Spinal cord (tissue), 10 donors: Measurements from ENCODE around the gene CTDP1. TPM values are rescaled to one million over a fixed set of nuclear protein-coding genes. Genes with fewer than 3 reads are reported as not detected.

Experiments used
- DNase-seq, 6 donors: peaks; one replicate each; pipeline versions ENCODE4 v3.0.0 to v3.0.0-alpha.2; 2013 to 2015; ENCODE audit warnings: low spot score in 6 of 6, low read depth in 4 of 6
- H3K27ac ChIP-seq: one replicate; pipeline ENCODE4 v1.5.1; 2013; ENCODE audit warnings: low read depth, low read length, control low read depth
- H3K27me3 ChIP-seq: one replicate; pipeline ENCODE4 v1.6.1; 2013; ENCODE audit warnings: low read length; ENCODE audit not compliant: control insufficient read depth, insufficient read depth
- H3K36me3 ChIP-seq: one replicate; pipeline ENCODE4 v1.6.1; 2013; ENCODE audit warnings: low read length; ENCODE audit not compliant: control insufficient read depth, insufficient read depth
- H3K4me1 ChIP-seq: one replicate; pipeline ENCODE4 v1.6.1; 2013; ENCODE audit warnings: low read length; ENCODE audit not compliant: control insufficient read depth, insufficient read depth
- H3K4me3 ChIP-seq: one replicate; pipeline ENCODE4 v1.5.1; 2013; ENCODE audit warnings: low read depth, low read length, control low read depth
- H3K9me3 ChIP-seq: one replicate; pipeline ENCODE4 v1.6.1; 2013; ENCODE audit warnings: low read length; ENCODE audit not compliant: control insufficient read depth, insufficient read depth
- WGBS: methylation state at CpG from one replicate; pipeline ENCODE4 v1.1.5; 2013; ENCODE audit warnings: missing lambda C conversion rate; ENCODE audit not compliant: insufficient coverage; 5-methylcytosine and 5-hydroxymethylcytosine counted together
- polyA plus RNA-seq, 2 donors: library from polyadenylated mRNA; unstranded; fragments of 120-200 nt; gene quantifications; one replicate each; pipeline ENCODE4 v1.2.1, GENCODE V29; 2013; ENCODE audit not compliant: insufficient read length in 2 of 2
- total RNA-seq, 2 donors: library from RNA; depleted of rRNA in 1 of 2; stranded (reverse); fragments of 120-200 nt in 1 of 2; fragments of >200 nt in 1 of 2; gene quantifications; one replicate each; pipeline versions ENCODE4 v1.2.3 to v1.2.4, GENCODE V29; 2013 to 2014
- donor health status: healthy.

CTDP1 gene
- total and polyA plus RNA-seq, 4 donors = 11.3 to 16.2 (median 14.4) TPM

GRCh38 chr18:79644006-79644665 lies 35.5 kb upstream of the CTDP1 start:
- no peak overlapping the region for H3K4me3 ChIP-seq

GRCh38 chr18:79644666-79645057 lies 34.9 kb upstream of the CTDP1 start:
- Histone ChIP-seq H3K4me3 (no peak overlapping the region), H3K27me3 (peaks cover 13% of the 10 kb centered on the region), H3K4me1 (peaks cover 15% of the 10 kb centered on the region), H3K27ac (no peak overlapping the region), H3K36me3 (no peaks in the 10 kb centered on the region), H3K9me3 (no peaks in the 10 kb centered on the region)
- DNase-seq = peak in 2 of 6 donors; percentile 46 to 68
- WGBS = 71% methylated on average over 5 of the region's 9 CpGs

More at GRCh38 chr18:79644006-79644665, 35.5 kb upstream of the CTDP1 start:
- peak in 4 of 6 donors; percentile 35 to 83 (median 60) for DNase-seq
- WGBS = 10% methylated on average over 18 of the region's 22 CpGs
- no peaks in the 10 kb centered on the region for H3K36me3 ChIP-seq
- peaks cover 15% of the 10 kb centered on the region for H3K27me3 ChIP-seq
- peaks cover 16% of the 10 kb centered on the region for H3K4me1 ChIP-seq
- H3K9me3 ChIP-seq = no peaks in the 10 kb centered on the region
- no peak overlapping the region for H3K27ac ChIP-seq

GRCh38 chr18:79645291-79645983 lies 34.2 kb upstream of the CTDP1 start:
- Histone ChIP-seq H3K36me3 (no peaks in the 10 kb centered on the region), H3K4me1 (peaks cover 12% of the 10 kb centered on the region), H3K9me3 (no peaks in the 10 kb centered on the region), H3K27me3 (peaks cover 5% of the 10 kb centered on the region), H3K27ac (no peak overlapping the region), H3K4me3 (no peak overlapping the region)
- WGBS = 90% methylated on average over 18 of the region's 21 CpGs
- DNase-seq = no peak

- Histone ChIP-seq H3K4me1 (peaks cover 12% of the 10 kb centered on the region), H3K4me3 (no peak overlapping the region), H3K27me3 (peaks cover 3% of the 10 kb centered on the region), H3K36me3 (no peaks in the 10 kb centered on the region), H3K9me3 (no peaks in the 10 kb centered on the region), H3K27ac (no peak overlapping the region)
- no CpG with 5 or more reads among the region's 1 CpG for WGBS
- no peak for DNase-seq
These were observed 32.3 kb upstream of the CTDP1 start for GRCh38 chr18:79647307-79647706.

GRCh38 chr18:79650959-79651358 lies 28.6 kb upstream of the CTDP1 start:
- WGBS = 94% methylated on average over 10 of the region's 11 CpGs

GRCh38 chr18:79657342-79657996 lies 22.1 kb upstream of the CTDP1 start:
- no peaks in the 10 kb centered on the region for H3K27me3 ChIP-seq
- WGBS = 42% methylated on average over 18 of the region's 21 CpGs
- H3K4me3 ChIP-seq = no peak overlapping the region
- no peak for DNase-seq
- peaks cover 10% of the 10 kb centered on the region for H3K4me1 ChIP-seq
- H3K27ac ChIP-seq = no peak overlapping the region
- H3K9me3 ChIP-seq = peaks cover 2% of the 10 kb centered on the region
- no peaks in the 10 kb centered on the region for H3K36me3 ChIP-seq

More at GRCh38 chr18:79650959-79651358, 28.6 kb upstream of the CTDP1 start:
- Histone ChIP-seq H3K4me1 (no peaks in the 10 kb centered on the region), H3K27ac (no peak overlapping the region), H3K36me3 (no peaks in the 10 kb centered on the region), H3K27me3 (no peaks in the 10 kb centered on the region), H3K4me3 (no peak overlapping the region), H3K9me3 (peaks cover 2% of the 10 kb centered on the region)
- DNase-seq = no peak

GRCh38 chr18:79658366-79658765 lies 21.2 kb upstream of the CTDP1 start:
- 89% methylated on average over 12 of the region's 12 CpGs for WGBS
- H3K27me3 ChIP-seq = no peaks in the 10 kb centered on the region
- H3K4me3 ChIP-seq = no peak overlapping the region
- no peaks in the 10 kb centered on the region for H3K36me3 ChIP-seq
- peaks cover 10% of the 10 kb centered on the region for H3K4me1 ChIP-seq
- peaks cover 2% of the 10 kb centered on the region for H3K9me3 ChIP-seq
- H3K27ac ChIP-seq = no peak overlapping the region
- DNase-seq = no peak

GRCh38 chr18:79659733-79660132 lies 19.9 kb upstream of the CTDP1 start:
- WGBS = 93% methylated on average over 3 of the region's 5 CpGs
- DNase-seq = no peak
- no peak overlapping the region for H3K27ac ChIP-seq

GRCh38 chr18:79662034-79662433 lies 17.6 kb upstream of the CTDP1 start:
- H3K9me3 ChIP-seq = no peaks in the 10 kb centered on the region
- H3K27me3 ChIP-seq = no peaks in the 10 kb centered on the region
- peak overlapping the region; percentile 54 for H3K27ac ChIP-seq
- peaks cover 10% of the 10 kb centered on the region for H3K4me1 ChIP-seq
- 30% methylated on average over 3 of the region's 4 CpGs for WGBS
- no peak overlapping the region for H3K4me3 ChIP-seq
- H3K36me3 ChIP-seq = no peaks in the 10 kb centered on the region
- DNase-seq = peak in 3 of 6 donors; percentile 38 to 72 (median 67)

More at GRCh38 chr18:79659733-79660132, 19.9 kb upstream of the CTDP1 start:
- Histone ChIP-seq H3K4me1 (peaks cover 10% of the 10 kb centered on the region), H3K36me3 (no peaks in the 10 kb centered on the region), H3K27me3 (no peaks in the 10 kb centered on the region), H3K4me3 (no peak overlapping the region), H3K9me3 (peaks cover 2% of the 10 kb centered on the region)
